HG02885 (cell line): Measurements from ENCODE around the gene SLC25A11.

Experiments
- ATAC-seq: cut with Tn5 transposase; IDR thresholded peaks from one replicate; pipeline ENCODE4 v1.9.1; 2021; ENCODE audit warnings: mild to moderate bottlenecking; ENCODE audit not compliant: unreplicated experiment, poor library complexity

SLC25A11 gene

GRCh38 chr17:4898351-4898750, 41.5 kb downstream of the SLC25A11 start:
- no peak for ATAC-seq

GRCh38 chr17:4897785-4898184, 42.1 kb downstream of the SLC25A11 start:
- ATAC-seq, result no peak

- ATAC-seq, result no peak
Observed at GRCh38 chr17:4897198-4897687, 42.6 kb downstream of the SLC25A11 start.

- no peak for ATAC-seq
Observed at GRCh38 chr17:4896332-4897197, 43.3 kb downstream of the SLC25A11 start.

- no peak for ATAC-seq
Observed at GRCh38 chr17:4895657-4896331, 44.1 kb downstream of the SLC25A11 start.

GRCh38 chr17:4895121-4895520, 44.7 kb downstream of the SLC25A11 start:
- ATAC-seq, result no peak

- ATAC-seq, result no peak
Observed at GRCh38 chr17:4893721-4894560, 45.9 kb downstream of the SLC25A11 start.

- no peak for ATAC-seq
Observed at GRCh38 chr17:4893272-4893671, 46.6 kb downstream of the SLC25A11 start.

- ATAC-seq, result no peak
Observed at GRCh38 chr17:4892499-4893221, 47.2 kb downstream of the SLC25A11 start.

- no peak for ATAC-seq
Observed at GRCh38 chr17:4891411-4892410, 48.1 kb downstream of the SLC25A11 start.

- ATAC-seq, result no peak
Observed at GRCh38 chr17:4887581-4887980, 52.3 kb downstream of the SLC25A11 start.
